GM23248 (cell line): ENCODE data around the gene PANX3. TPM values are rescaled to one million over a fixed set of nuclear protein-coding genes. Genes with fewer than 3 reads are reported as not detected.

ENCODE experiments used
- DNase-seq: peaks from one replicate; pipeline ENCODE4 v3.0.0-alpha.2; 2015
- H2AFZ ChIP-seq: fragments of 200-600 bp; sonication (generic); 2 replicates; pipeline ENCODE4 v1.6.1; 2016; ENCODE audit warnings: antibody characterized with exemption
- H3F3A ChIP-seq: fragments of 200-600 bp; sonication (generic); 2 replicates; pipeline ENCODE4 v1.6.1; 2016; ENCODE audit warnings: mild to moderate bottlenecking, antibody characterized with exemption, mixed run types; ENCODE audit not compliant: insufficient read depth
- H3K27ac ChIP-seq: fragments of 200-600 bp; sonication (generic); 2 replicates; pipeline ENCODE4 v1.5.1; 2016; ENCODE audit warnings: mild to moderate bottlenecking
- H3K27me3 ChIP-seq: fragments of 200-600 bp; sonication (generic); replicated peaks from 2 replicates; pipeline ENCODE4 v1.6.1; 2016; ENCODE audit warnings: mild to moderate bottlenecking; ENCODE audit not compliant: insufficient read depth
- H3K36me3 ChIP-seq: fragments of 200-600 bp; sonication (generic); 2 replicates; pipeline ENCODE4 v1.6.1; 2016; ENCODE audit warnings: low read depth, mild to moderate bottlenecking
- H3K4me1 ChIP-seq: fragments of 200-600 bp; sonication (generic); 2 replicates; pipeline ENCODE4 v1.6.1; 2016; ENCODE audit warnings: mild to moderate bottlenecking; ENCODE audit not compliant: insufficient read depth
- H3K4me2 ChIP-seq: fragments of 200-600 bp; sonication (generic); one replicate; pipeline ENCODE4 v1.6.1; 2016; ENCODE audit warnings: mild to moderate bottlenecking; ENCODE audit not compliant: unreplicated experiment
- H3K4me3 ChIP-seq: fragments of 200-600 bp; sonication (generic); 2 replicates; pipeline ENCODE4 v1.5.1; 2016; ENCODE audit warnings: mild to moderate bottlenecking
- H3K79me2 ChIP-seq: fragments of 200-600 bp; sonication (generic); 2 replicates; pipeline ENCODE4 v1.6.1; 2016; ENCODE audit warnings: mild to moderate bottlenecking; ENCODE audit not compliant: insufficient read depth
- H3K9ac ChIP-seq: fragments of 200-600 bp; sonication (generic); 2 replicates; pipeline ENCODE4 v1.6.1; 2016; ENCODE audit warnings: mild to moderate bottlenecking
- H3K9me2 ChIP-seq: fragments of 200-600 bp; sonication (generic); 2 replicates; pipeline ENCODE4 v1.6.1; 2016; ENCODE audit warnings: mixed run types, mild to moderate bottlenecking, moderate library complexity; ENCODE audit not compliant: insufficient read depth
- H3K9me3 ChIP-seq: fragments of 200-600 bp; sonication (generic); one replicate; pipeline ENCODE4 v1.6.1; 2017; ENCODE audit warnings: low read depth
- H4K20me1 ChIP-seq: fragments of 200-600 bp; sonication (generic); 2 replicates; pipeline ENCODE4 v1.6.0; 2016; ENCODE audit not compliant: insufficient read depth
- EZH2 ChIP-seq: fragments of 200-600 bp; sonication (generic); IDR thresholded peaks from 2 replicates; pipeline ENCODE4 v1.6.1; 2018; ENCODE audit warnings: antibody characterized with exemption, mild to moderate bottlenecking; ENCODE audit not compliant: insufficient read depth, poor library complexity, severe bottlenecking
- EZH2phosphoT487 ChIP-seq: fragments of 200-600 bp; sonication (generic); IDR thresholded peaks from 2 replicates; pipeline ENCODE4 v1.6.1; 2018; ENCODE audit warnings: antibody characterized with exemption, moderate library complexity, mild to moderate bottlenecking, low read depth; ENCODE audit not compliant: insufficient read depth
- WGBS, 2 experiments: methylation state at CpG; one replicate each; pipeline ENCODE4 v1.1.6; 2015 to 2017; ENCODE audit warnings: low lambda C conversion rate in 2 of 2, low coverage in 1 of 2; ENCODE audit errors: missing lambda C conversion rate in 2 of 2; 5-methylcytosine and 5-hydroxymethylcytosine counted together
- in situ Hi-C: fragments of 300-500 bp; cut with MboI; formaldehyde crosslinking; loops from 2 replicates; pipeline ENCODE4 v1.15.0; 2020
- polyA plus RNA-seq: library from polyadenylated mRNA; unstranded; fragments of >200 nt; fragmentation: Nextera tagmentation; extraction: Ambion mirVana; gene quantifications from 2 replicates; pipeline ENCODE4 v1.2.1, GENCODE V29; 2016
- total RNA-seq: library from RNA; depleted of rRNA; stranded (reverse); fragments of >200 nt; shearing (Covaris generic); gene quantifications from 2 replicates; pipeline ENCODE4 v1.2.3, GENCODE V29; 2014

The PANX3 gene
- total and polyA plus RNA-seq, 2 experiments from 2014 or later, result not detected

DNA sequence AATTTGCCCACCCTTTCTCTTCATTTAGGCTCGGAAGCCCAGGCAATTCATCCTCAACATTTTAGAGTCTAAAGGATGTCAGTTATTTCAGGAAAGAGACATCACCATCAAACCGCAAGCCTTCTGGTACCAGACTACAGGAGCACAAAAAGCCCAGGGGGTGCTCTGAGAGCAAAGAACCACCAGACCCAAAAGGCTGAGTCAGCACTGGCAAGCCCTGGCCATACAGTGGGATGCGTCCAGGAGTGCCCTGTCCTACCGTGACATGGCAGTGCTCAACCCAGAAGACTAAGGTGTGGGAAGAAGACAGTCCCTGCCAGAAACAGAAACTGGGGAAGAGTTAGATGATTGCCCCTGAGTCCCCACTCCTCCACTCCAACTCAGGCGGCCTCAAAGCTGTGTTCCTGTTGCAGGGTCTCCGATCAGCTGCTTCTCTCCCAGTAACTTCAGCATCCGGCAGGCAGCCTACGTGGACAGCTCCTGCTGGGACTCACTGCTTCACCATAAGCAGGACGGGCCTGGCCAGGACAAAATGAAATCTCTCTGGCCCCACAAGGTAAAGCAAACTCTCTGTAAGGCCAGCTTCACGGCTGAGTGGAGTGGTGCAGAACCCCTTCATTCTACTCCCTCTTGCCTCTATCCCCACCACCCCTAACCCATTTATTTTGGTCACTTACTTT lies 1.5 kb downstream of the PANX3 start:
- DNase-seq, result peak; percentile 14
- in situ Hi-C loops, result no loop called here
- Histone ChIP-seq H3K79me2 (no peaks in the 10 kb centered on the region), H3K4me3 (no peak overlapping the region), H3K4me1 (no peaks in the 10 kb centered on the region), H3K9ac (no peak overlapping the region), H3K27ac (no peak overlapping the region), H3K9me2 (no peaks in the 10 kb centered on the region), H2AFZ (no peak overlapping the region), H4K20me1 (no peaks in the 10 kb centered on the region), H3K9me3 (no peaks in the 10 kb centered on the region), H3F3A (no peaks in the 10 kb centered on the region), H3K27me3 (peaks cover 8% of the 10 kb centered on the region; the same call in 1 of the 2 replicates), H3K4me2 (no peak overlapping the region), H3K36me3 (no peaks in the 10 kb centered on the region)
- WGBS, 2 experiments, result 67 to 70% methylated on average over 10 of the region's 10 CpGs
- TF ChIP-seq EZH2 (no peak), EZH2phosphoT487 (no peak)

DNA sequence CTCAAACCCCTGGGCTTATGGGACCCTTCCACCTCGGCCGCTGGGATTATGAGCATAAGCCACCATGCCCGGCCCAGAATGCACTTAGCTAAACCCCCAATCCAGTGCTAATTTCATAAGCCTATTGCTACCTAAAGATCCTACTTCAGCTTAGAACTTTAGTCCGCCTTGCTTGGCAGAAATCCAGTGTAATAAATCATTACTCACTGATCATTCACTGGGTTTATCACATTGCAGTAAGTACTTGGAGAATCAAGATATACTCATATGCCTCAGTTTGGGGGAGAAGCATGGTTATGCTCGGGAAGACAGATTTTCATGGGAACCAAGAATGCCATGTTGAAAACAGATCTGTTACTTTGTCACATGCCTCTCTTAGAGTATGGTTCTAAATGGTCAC lies 7.6 kb downstream of the PANX3 start:
- H3K79me2 ChIP-seq, result peaks cover 7% of the 10 kb centered on the region
- no peak overlapping the region for H3K4me3 ChIP-seq
- H3K27me3 ChIP-seq, result peaks cover 10% of the 10 kb centered on the region; the same call in 1 of the 2 replicates
- peaks cover 19% of the 10 kb centered on the region for H3F3A ChIP-seq
- no peak overlapping the region for H3K27ac ChIP-seq
- no peak for DNase-seq
- H3K36me3 ChIP-seq, result no peaks in the 10 kb centered on the region
- 0 out of 2 replicates have a peak, but pooled peaks cover 3% of the 10 kb centered on the region for H3K4me1 ChIP-seq
- no peak overlapping the region for H3K9ac ChIP-seq
- H3K4me2 ChIP-seq, result no peak overlapping the region
- in situ Hi-C loops, result no loop called here
- 37 to 47% methylated on average over 5 of the region's 5 CpGs for WGBS, 2 experiments
- H3K9me3 ChIP-seq, result no peaks in the 10 kb centered on the region
- no peak overlapping the region for H2AFZ ChIP-seq
- H4K20me1 ChIP-seq, result no peaks in the 10 kb centered on the region
- no peak for TF ChIP-seq EZH2phosphoT487
- no peak for TF ChIP-seq EZH2
- no peaks in the 10 kb centered on the region for H3K9me2 ChIP-seq

DNA sequence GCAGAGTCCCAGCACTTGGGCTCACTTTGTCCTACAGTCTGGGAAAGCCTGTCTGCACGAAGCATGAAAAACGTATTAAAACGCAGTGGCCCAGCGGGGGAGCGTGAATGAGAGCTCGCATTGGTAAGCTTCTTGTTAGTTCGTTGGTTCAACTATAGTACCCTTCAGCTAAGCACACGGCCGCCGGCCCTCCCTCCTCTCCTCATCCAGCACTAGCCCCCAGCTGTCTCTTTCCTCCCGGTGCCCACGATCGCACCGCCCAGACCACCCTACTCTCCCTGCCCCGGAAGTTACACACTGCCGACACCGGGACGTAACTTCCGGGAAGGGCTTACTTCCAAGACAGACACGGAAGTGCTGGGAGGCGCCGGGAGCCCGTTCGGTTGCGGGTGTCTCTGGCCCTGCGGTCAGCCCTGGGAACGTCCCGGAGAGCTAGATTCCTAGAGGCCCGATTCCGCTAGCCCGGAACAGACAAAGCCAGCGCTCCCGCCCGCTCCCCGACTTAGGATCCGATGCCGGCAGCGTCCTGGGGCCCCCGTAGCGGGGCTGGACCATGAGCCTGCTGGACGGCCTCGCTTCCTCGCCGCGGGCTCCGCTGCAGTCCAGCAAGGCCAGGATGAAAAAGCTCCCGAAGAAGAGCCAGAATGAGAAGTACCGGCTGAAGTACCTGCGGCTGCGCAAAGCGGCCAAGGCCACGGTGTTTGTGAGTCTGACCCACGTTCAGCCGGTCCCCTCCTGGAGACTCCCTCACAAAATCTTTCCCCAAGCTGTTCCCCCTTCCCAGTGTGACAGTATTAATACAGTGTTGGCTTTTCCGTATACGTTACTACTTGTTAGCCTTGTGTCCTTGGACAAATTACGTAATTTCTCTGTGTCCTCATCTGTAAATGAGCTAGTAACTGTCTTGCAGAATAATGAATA lies 11.6 kb downstream of the PANX3 start, which contains the start of gene TBRG1:
Gene TBRG1, plus strand, starts transcription at position 334 of the 921 bp plus-strand sequence. Its CDS starts 220 bp downstream, at position 554.
- H3K9me2 ChIP-seq, result no peaks in the 10 kb centered on the region
- peak within 1 kb of the TSS; percentile 98 for H3K27ac ChIP-seq
- H3K79me2 ChIP-seq, result peaks cover 46% of the 10 kb centered on the region
- H3K27me3 ChIP-seq, result peaks cover 1% of the 10 kb centered on the region; the same call in 1 of the 2 replicates
- WGBS, 2 experiments, result 2 to 3% methylated on average over 57 of the region's 57 CpGs
- no peaks in the 10 kb centered on the region for H3K9me3 ChIP-seq
- H3K9ac ChIP-seq, result peak within 1 kb of the TSS; percentile 98
- peaks cover 13% of the 10 kb centered on the region for H3K4me1 ChIP-seq
- peak within 1 kb of the TSS; percentile 96 for H3K4me3 ChIP-seq
- H3F3A ChIP-seq, result peaks cover 22% of the 10 kb centered on the region
- peak within 1 kb of the TSS; percentile 99 for H3K4me2 ChIP-seq
- peak within 1 kb of the TSS; percentile 97 for H2AFZ ChIP-seq
- TF ChIP-seq EZH2 (no peak), EZH2phosphoT487 (no peak)
- DNase-seq, result peak; percentile 94
- H4K20me1 ChIP-seq, result no peaks in the 10 kb centered on the region
- in situ Hi-C loops, result no loop called here
- H3K36me3 ChIP-seq, result peaks cover 18% of the 10 kb centered on the region

DNA sequence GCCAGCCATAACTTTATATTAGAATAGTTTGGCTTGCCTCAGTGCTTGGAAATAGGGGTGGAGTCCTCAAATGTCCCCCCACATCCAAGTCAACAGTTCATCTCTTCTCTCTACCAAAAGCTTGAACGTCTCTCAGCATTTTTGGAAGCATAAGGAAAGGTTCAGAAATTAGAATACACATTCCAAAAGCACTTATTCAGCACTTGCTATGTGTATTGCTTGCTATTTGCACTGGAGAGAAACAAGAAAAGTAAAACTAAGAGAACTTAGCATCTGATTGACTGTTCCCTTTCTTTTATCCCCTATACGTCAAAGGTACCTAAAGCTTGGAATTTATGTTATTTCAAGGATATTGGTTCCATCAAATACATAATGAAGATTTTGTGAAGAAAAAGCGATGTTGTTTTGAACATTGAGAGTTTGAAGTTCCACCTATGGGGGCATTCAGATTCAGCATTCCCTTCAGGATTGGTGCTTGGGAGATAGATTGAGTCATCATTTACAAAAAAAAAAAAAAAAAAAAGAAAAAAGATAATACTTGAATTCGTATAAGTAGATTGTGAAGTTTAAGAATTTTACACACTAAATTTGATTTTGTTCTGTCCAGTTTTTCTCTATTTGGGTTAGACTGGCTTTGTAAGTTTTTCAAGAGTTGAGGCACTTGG lies 12.8 kb downstream of the PANX3 start:
- H3F3A ChIP-seq, result peaks cover 22% of the 10 kb centered on the region

More for the DNA sequence above, 12.8 kb downstream of the PANX3 start:
- Histone ChIP-seq H3K4me1 (peaks cover 13% of the 10 kb centered on the region), H3K9ac (peak overlapping the region; percentile 98), H4K20me1 (no peaks in the 10 kb centered on the region), H3K4me3 (peak overlapping the region; percentile 96), H3K79me2 (peaks cover 49% of the 10 kb centered on the region), H3K4me2 (peak overlapping the region; percentile 99), H2AFZ (peak overlapping the region; percentile 97), H3K9me3 (no peaks in the 10 kb centered on the region), H3K9me2 (no peaks in the 10 kb centered on the region), H3K27me3 (no peaks in the 10 kb centered on the region), H3K36me3 (peaks cover 26% of the 10 kb centered on the region), H3K27ac (peak overlapping the region; percentile 98)
- in situ Hi-C loops, result no loop called here
- 29 to 34% methylated on average over 4 of the region's 4 CpGs for WGBS, 2 experiments
- DNase-seq, result peak; percentile 55
- no peak for TF ChIP-seq EZH2
- TF ChIP-seq EZH2phosphoT487, result no peak
